K562 (cell line): ENCODE results near the gene CACNA2D2. TPM values are rescaled to one million over a fixed set of nuclear protein-coding genes. Genes with fewer than 3 reads are reported as not detected.
A peak's percentile ranks its signal among the peaks of the same experiment; 100 is the strongest.

Source experiments
- DIDO1 ChIP-seq: fragments of 450-650 bp; IDR thresholded peaks from 2 replicates; pipeline ENCODE4 v1.6.1; 2016; ENCODE audit warnings: low read depth, missing biosample characterization, missing genetic modification characterization
- HINFP ChIP-seq: fragments of 450-650 bp; conservative IDR thresholded peaks from 2 replicates; pipeline ENCODE4 v1.6.1; 2016; ENCODE audit warnings: missing genetic modification characterization, low read depth, mild to moderate bottlenecking, control low read depth, missing compliant biosample characterization
- PHF8 ChIP-seq: fragments of 200-600 bp; sonication (generic); IDR thresholded peaks from 2 replicates; pipeline ENCODE4 v1.6.1; 2012; ENCODE audit warnings: mixed run types, mild to moderate bottlenecking, inconsistent platforms, low read length, moderate library complexity, borderline replicate concordance
- SMARCA5 ChIP-seq: fragments of 450-650 bp; IDR thresholded peaks from 2 replicates; pipeline ENCODE4 v1.6.1; 2016
- STAT5A ChIP-seq: IDR thresholded peaks from 2 replicates; pipeline ENCODE4 v1.6.1; 2012; ENCODE audit warnings: low read length, inconsistent platforms, borderline replicate concordance
- TAF7 ChIP-seq: fragments of 450-650 bp; IDR thresholded peaks from 2 replicates; pipeline ENCODE4 v1.6.1; 2016; ENCODE audit warnings: missing genetic modification characterization, missing compliant biosample characterization
- TCFL5 ChIP-seq: fragments of 250-450 bp; sonication (Bioruptor Pico); conservative IDR thresholded peaks from 2 replicates; pipeline ENCODE4 v1.6.1; 2021; ENCODE audit warnings: mild to moderate bottlenecking, moderate library complexity, matching md5 sums
- TEAD1 ChIP-seq, 2 experiments: fragments of 450-650 bp in 1 of 2; sonication (generic) in 1 of 2; formaldehyde crosslinking; IDR thresholded peaks; 2 replicates each; pipeline versions ENCODE4 v1.4.0 to v1.8.0; 2020 to 2022; ENCODE audit warnings: mild to moderate bottlenecking in 2 of 2, missing genetic modification reagents in 1 of 2
- TRIM24 ChIP-seq, 2 experiments: fragments of 450-650 bp; IDR thresholded peaks; 2 replicates each; pipeline ENCODE4 v1.6.1; 2016
- ZBTB12 ChIP-seq: fragments of 250-450 bp; sonication (Bioruptor Pico); IDR thresholded peaks from 2 replicates; pipeline ENCODE4 v1.4.0; 2020
- ZC3H11A ChIP-seq: IDR thresholded peaks from 2 replicates; pipeline ENCODE4 v1.6.1; 2012; ENCODE audit warnings: low read depth, low read length, improper control_type of control experiment
- ZHX1 ChIP-seq: fragments of 150-350 bp; conservative IDR thresholded peaks from 2 replicates; pipeline ENCODE4 v1.6.1; 2014; ENCODE audit warnings: low read length
- ZNF316 ChIP-seq: fragments of 450-650 bp; IDR thresholded peaks from 2 replicates; pipeline ENCODE4 v1.6.1; 2016
- polyA plus RNA-seq, 8 experiments: library from polyadenylated mRNA; depleted of rRNA in 4 of 8; stranded (reverse) in 5 of 8; unstranded in 3 of 8; fragments of >200 nt; fragmentation: Nextera tagmentation in 2 of 8; fragmentation: Illumina TruSeq in 1 of 8; extraction: Ambion mirVana in 2 of 8; extraction: Trizol in 1 of 8; gene quantifications; 2 replicates each; pipeline versions ENCODE4 v1.2.1 to v1.2.3, GENCODE V29; 2011 to 2014; ENCODE audit warnings: inconsistent platforms in 1 of 8, missing spikeins in 1 of 8
- total RNA-seq, 7 experiments: library from RNA; depleted of rRNA in 6 of 7; stranded (reverse); fragments of >200 nt in 6 of 7; fragmentation: Illumina TruSeq in 2 of 7; extraction: Trizol in 2 of 7; gene quantifications; 2 replicates each; pipeline versions ENCODE4 v1.2.1 to v1.2.3, GENCODE V29; 2011 to 2021; ENCODE audit warnings: low replicate concordance in 1 of 7
- TF ChIP-seq, protein P1 (sequence below): fragments of 450-650 bp; IDR thresholded peaks from 2 replicates; pipeline ENCODE4 v1.7.1; 2018; ENCODE audit warnings: mild to moderate bottlenecking, low read depth; ENCODE audit not compliant: partially characterized antibody
- TF ChIP-seq, protein P2 (sequence below), 2 experiments: fragments of 450-650 bp; IDR thresholded peaks; 2 replicates each; pipeline ENCODE4 v1.6.1; 2016

CACNA2D2 gene
- total and polyA plus RNA-seq, 9 of the 15 experiments (the other 6 are each of a cell fraction or from before 2014, with no cell fraction given), result 0.11 to 0.58 (median 0.36) TPM; not detected in 2

GRCh38 chr3:50340448-50341329, 162.7 kb downstream of the CACNA2D2 start, which contains the start of gene RASSF1 (continued):
- TF ChIP-seq, protein P1, sequence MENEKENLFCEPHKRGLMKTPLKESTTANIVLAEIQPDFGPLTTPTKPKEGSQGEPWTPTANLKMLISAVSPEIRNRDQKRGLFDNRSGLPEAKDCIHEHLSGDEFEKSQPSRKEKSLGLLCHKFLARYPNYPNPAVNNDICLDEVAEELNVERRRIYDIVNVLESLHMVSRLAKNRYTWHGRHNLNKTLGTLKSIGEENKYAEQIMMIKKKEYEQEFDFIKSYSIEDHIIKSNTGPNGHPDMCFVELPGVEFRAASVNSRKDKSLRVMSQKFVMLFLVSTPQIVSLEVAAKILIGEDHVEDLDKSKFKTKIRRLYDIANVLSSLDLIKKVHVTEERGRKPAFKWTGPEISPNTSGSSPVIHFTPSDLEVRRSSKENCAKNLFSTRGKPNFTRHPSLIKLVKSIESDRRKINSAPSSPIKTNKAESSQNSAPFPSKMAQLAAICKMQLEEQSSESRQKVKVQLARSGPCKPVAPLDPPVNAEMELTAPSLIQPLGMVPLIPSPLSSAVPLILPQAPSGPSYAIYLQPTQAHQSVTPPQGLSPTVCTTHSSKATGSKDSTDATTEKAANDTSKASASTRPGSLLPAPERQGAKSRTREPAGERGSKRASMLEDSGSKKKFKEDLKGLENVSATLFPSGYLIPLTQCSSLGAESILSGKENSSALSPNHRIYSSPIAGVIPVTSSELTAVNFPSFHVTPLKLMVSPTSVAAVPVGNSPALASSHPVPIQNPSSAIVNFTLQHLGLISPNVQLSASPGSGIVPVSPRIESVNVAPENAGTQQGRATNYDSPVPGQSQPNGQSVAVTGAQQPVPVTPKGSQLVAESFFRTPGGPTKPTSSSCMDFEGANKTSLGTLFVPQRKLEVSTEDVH, result no peak
- no peak for TF ChIP-seq ZBTB12 (CRISPR knock-in tag)
- TF ChIP-seq DIDO1 (tag), result no peak
- TF ChIP-seq, protein P2, sequence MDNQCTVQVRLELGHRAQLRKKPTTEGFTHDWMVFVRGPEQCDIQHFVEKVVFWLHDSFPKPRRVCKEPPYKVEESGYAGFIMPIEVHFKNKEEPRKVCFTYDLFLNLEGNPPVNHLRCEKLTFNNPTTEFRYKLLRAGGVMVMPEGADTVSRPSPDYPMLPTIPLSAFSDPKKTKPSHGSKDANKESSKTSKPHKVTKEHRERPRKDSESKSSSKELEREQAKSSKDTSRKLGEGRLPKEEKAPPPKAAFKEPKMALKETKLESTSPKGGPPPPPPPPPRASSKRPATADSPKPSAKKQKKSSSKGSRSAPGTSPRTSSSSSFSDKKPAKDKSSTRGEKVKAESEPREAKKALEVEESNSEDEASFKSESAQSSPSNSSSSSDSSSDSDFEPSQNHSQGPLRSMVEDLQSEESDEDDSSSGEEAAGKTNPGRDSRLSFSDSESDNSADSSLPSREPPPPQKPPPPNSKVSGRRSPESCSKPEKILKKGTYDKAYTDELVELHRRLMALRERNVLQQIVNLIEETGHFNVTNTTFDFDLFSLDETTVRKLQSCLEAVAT (IDR thresholded peaks at IDR 0.05), result peak in 1 of 2 experiments; percentile 88; a peak in 2 of 4 replicates
- no peak for TF ChIP-seq ZNF316
- no peak for TF ChIP-seq STAT5A
- TF ChIP-seq HINFP (tag), result no peak
- peak; percentile 72; the same call in 1 of the 2 replicates for TF ChIP-seq PHF8
- TF ChIP-seq SMARCA5, result no peak
- TF ChIP-seq TCFL5 (CRISPR knock-in tag), result no peak
- no peak for TF ChIP-seq TEAD1 (CRISPR knock-in tag; IDR thresholded peaks at IDR 0.05)
- no peak for TF ChIP-seq TAF7
- TF ChIP-seq ZC3H11A, result no peak
- TF ChIP-seq ZHX1, result no peak
- TF ChIP-seq TRIM24 (IDR thresholded peaks at IDR 0.05), result no peak
